Fibroblast of mammary gland (primary cell): ENCODE measurements around the gene PAQR7.

Source experiments
- DNase-seq: peaks from one replicate; pipeline ENCODE4 v3.0.0-alpha.2; 2010; ENCODE audit warnings: low read depth
- H3K4me3 ChIP-seq: 2 replicates; pipeline ENCODE4 v1.5.1; 2011; ENCODE audit warnings: low read depth, mild to moderate bottlenecking, low read length, moderate library complexity; ENCODE audit not compliant: control insufficient read depth
- CTCF ChIP-seq: conservative IDR thresholded peaks from 2 replicates; pipeline ENCODE4 v1.5.1; 2011; ENCODE audit warnings: low read depth, low read length, inconsistent platforms; ENCODE audit not compliant: control insufficient read depth, insufficient read depth

Gene PAQR7

DNA sequence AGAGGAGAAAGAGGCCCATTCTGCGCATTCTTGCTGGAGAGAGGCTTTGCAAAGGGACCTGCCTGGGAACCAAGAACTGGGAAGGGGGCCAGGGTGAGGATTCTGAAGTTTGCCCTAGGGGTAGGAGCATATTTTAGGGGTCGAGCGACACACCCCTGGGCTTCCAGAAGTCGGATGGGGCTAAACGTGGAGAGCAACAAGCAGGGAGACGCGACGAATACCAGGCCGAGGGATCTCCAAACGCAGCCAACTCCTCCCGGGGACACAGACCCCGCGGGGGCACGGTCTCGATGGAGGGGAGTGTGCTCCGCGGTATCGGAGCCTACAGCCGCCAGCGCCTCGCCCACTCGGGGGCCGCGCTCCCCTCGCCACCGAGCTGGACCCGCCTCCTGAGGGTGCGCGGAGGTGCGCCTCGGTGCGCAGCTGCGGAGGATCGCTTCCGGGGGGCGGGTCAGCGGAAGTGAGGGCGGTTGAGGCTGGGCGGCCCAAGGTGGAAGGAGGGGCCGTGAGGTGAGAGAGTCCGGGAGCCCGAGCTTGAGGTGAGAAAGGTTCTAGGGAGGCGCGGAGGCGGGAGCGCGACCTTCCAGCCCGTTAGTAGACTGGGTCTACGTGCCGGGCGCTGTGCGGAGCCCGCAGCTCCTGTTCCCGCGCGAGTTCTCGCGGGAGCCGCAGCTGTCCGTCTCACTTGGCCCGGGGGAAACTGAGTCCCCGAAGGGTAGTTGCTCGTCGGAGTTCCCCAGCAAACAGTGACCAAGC, 55.8 kb downstream of the PAQR7 start, which contains the start of gene MTFR1L:
Gene MTFR1L (plus strand): TSS at position 464 of the 756 bp plus-strand sequence. CDS start 3,151 bp downstream, outside the sequence.
- H3K4me3 ChIP-seq: peak within 1 kb of the TSS; percentile 89
- no peak for TF ChIP-seq CTCF
- peak; percentile 44 for DNase-seq

DNA sequence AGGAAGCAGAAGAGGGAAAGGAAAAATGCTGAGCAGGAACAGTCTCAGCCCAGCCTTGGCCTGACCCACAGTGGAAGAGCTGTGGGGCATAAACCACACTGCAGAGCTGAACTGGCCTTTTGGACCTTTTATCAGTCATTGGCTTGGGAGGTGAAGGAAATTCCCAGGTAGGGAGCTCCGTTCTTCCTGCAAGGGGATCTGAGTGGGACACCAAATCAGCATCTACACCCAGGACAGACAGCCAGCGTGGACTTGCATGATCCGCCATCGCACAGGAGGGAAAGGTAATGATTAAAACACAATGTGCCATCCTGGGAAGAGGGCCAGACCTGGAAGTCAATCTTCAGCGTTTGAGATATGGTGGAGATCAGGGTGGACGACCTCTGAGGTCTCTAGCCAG, 56.9 kb downstream of the PAQR7 start:
- TF ChIP-seq CTCF: no peak
- no peak for DNase-seq
- no peak overlapping the region for H3K4me3 ChIP-seq

GRCh38 chr1:25817840-25818501, 57.5 kb downstream of the PAQR7 start:
- no peak overlapping the region for H3K4me3 ChIP-seq
- TF ChIP-seq CTCF: no peak
- DNase-seq: no peak

- no peak overlapping the region for H3K4me3 ChIP-seq
- DNase-seq: no peak
- no peak for TF ChIP-seq CTCF
These were observed 59.3 kb downstream of the PAQR7 start for GRCh38 chr1:25816112-25816718.

DNA sequence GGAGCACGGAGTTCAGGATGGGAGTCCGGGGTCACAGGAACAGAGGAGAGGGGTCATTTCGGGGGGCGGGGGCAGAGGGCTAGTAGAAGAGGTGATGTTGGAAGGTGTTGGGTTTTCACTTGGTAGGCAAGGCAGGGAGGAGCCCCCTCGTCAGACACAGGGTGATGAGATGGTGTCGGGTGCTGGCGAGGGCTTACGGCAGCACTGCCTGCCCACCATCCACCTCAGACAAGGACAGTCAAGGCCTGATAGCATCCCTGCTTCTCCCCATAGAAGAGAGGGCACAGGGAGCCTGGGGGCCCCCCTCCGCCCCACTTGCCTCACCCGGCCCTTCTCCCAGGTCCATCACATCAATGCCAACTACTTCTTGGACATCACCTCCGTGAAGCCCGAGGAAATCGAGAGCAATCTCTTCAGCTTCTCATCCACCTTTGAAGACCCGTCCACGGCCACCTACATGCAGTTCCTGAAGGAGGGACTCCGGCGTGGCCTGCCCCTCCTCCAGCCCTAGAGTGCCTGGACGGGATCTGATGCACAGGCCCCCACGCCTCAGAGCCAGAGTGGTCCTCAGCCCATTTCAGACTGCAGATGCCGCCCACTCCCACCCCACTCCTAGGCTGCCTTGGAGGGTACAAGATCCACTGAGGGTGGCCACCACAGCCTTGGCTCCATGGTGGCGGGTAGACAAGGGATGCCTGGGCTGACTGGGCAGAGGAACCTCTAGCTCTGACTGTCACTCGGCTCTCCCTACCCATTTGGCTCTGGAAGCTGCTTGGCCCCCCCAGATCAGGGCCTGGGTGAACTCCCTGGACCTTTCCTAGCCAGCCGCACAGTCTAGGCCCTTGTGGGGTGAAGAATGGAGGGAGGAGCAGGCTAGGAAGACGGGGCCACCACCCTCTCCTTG, 60.0 kb downstream of the PAQR7 start:
- TF ChIP-seq CTCF: no peak
- DNase-seq: no peak
- no peak overlapping the region for H3K4me3 ChIP-seq

DNA sequence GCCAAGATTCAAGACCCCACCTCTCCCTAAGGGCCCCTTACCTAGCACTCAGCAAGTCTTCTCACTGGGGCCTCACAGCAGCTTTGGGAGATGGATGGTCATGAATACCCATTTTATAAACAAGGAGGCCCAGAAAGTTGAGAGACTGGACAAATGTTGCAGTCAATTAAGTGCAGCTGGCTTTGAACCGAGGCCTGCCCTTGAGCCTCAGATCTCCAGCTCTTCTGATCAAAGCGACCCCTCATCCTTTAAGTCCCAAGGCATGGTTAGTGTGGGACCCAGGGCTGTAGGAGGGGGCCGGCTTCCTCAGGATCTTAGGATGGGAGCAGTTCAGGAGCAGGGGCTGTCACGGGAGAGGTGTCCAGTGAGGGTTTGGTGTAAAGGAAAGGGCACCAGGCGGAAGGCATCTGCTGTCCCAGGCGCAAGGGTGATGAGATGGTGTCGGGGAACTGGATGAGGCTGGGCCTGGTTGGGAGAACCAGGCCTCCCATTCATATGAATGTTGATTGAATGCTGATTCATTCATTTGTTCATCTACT, 60.9 kb downstream of the PAQR7 start:
- no peak for TF ChIP-seq CTCF
- DNase-seq: no peak
- no peak overlapping the region for H3K4me3 ChIP-seq
